Measurements from ENCODE around the gene KCNK4.

GRCh38 chr11:64258356-64258755 lies 32.7 kb upstream of the KCNK4 start:
- no peak for TF ChIP-seq CTCF (IDR thresholded peaks at IDR 0.05)
- TF ChIP-seq POLR2A (IDR thresholded peaks at IDR 0.05), result no peak
